HG02885 (cell line): Measurements from ENCODE around the gene OR4F17.
"Not testable (repeated sequence)": the region's sequence is repeated elsewhere in the genome, so short reads cannot be mapped to it uniquely, and the experiment has no call there.

ENCODE experiments used
- ATAC-seq: cut with Tn5 transposase; IDR thresholded peaks from one replicate; pipeline ENCODE4 v1.9.1; 2021; ENCODE audit warnings: mild to moderate bottlenecking; ENCODE audit not compliant: unreplicated experiment, poor library complexity

Gene OR4F17, protein sequence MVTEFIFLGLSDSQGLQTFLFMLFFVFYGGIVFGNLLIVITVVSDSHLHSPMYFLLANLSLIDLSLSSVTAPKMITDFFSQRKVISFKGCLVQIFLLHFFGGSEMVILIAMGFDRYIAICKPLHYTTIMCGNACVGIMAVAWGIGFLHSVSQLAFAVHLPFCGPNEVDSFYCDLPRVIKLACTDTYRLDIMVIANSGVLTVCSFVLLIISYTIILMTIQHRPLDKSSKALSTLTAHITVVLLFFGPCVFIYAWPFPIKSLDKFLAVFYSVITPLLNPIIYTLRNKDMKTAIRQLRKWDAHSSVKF

DNA sequence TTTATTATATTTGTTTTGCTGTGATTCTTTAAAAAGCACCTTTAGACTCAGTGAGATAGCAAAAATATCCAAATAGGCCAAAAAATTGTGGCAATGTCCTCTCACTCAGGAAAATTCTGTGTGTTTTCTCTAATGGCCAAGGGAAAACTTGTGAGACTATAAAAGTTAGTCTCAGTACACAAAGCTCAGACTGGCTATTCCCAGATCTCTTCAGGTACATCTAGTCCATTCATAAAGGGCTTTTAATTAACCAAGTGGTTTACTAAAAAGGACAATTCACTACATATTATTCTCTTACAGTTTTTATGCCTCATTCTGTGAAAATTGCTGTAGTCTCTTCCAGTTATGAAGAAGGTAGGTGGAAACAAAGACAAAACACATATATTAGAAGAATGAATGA is at the start of gene OR4F17:
Gene OR4F17 (plus strand): TSS at position 301 of the 400 bp plus-strand sequence. CDS start 3,575 bp downstream, outside the sequence.
- not testable (repeated sequence) for ATAC-seq

DNA sequence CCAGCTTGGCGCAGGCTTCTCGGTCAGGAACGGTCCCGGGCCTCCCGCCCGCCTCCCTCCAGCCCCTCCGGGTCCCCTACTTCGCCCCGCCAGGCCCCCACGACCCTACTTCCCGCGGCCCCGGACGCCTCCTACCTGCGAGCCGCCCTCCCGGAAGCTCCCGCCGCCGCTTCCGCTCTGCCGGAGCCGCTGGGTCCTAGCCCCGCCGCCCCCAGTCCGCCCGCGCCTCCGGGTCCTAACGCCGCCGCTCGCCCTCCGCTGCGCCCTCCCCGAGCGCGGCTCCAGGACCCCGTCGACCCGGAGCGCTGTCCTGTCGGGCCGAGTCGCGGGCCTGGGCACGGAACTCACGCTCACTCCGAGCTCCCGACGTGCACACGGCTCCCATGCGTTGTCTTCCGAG is 36.1 kb upstream of the OR4F17 start:
- ATAC-seq = not testable (repeated sequence)

DNA sequence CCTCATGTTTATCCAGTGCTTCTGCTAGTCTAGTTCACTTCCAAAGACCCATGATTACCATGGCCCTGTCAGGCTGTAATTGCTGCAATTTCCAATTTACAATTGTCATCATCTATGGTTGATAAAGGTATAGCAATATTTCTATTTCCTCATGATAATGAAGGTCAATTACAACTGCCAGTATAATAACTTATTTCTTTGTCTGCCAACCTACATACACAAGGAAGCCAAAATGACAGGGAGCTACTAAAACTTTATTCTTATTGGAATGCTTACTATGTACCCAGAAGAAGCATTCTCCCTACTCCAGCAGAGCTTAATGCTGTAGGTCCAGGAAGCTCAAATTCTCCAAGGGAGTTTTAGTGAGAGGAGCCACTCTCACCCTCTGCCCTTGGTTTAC is 24.0 kb upstream of the OR4F17 start:
- not testable (repeated sequence) for ATAC-seq

DNA sequence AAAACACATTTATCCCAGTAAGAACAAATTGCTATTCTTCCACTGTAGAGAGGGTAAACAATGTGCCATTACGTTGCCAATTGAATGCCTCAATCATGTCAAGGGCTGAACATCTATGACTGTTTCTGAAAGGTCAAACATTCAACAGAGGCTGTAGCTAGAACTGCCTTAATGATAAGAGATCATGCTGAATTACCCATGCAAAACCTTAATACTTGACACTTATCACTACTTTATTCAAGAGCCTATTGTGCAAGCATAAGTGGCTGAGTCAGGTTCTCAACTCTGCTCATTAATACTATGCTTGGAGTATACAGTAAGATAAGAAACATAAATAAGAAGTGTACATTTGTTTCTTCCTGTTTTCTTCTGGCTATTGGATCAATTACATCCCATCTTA is 23.3 kb upstream of the OR4F17 start:
- ATAC-seq = not testable (repeated sequence)

DNA sequence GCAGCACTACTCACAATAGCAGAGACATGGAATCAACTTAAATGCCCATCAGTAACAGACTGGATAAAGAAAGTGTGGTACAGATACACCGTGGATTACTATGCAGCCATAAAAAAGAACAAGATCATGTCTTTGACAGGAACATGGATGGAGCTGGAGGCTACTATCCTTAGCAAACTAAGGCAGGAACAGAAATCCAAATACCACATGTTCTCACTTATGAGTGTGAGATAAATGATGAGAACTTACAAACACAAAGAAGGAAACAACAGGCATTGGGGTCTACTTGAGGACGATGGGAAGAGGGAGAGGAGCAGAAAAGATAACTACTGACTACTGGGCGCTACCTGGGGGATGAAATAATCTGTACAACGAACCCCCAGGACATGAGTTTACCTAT is 16.2 kb upstream of the OR4F17 start:
- not testable (repeated sequence) for ATAC-seq

DNA sequence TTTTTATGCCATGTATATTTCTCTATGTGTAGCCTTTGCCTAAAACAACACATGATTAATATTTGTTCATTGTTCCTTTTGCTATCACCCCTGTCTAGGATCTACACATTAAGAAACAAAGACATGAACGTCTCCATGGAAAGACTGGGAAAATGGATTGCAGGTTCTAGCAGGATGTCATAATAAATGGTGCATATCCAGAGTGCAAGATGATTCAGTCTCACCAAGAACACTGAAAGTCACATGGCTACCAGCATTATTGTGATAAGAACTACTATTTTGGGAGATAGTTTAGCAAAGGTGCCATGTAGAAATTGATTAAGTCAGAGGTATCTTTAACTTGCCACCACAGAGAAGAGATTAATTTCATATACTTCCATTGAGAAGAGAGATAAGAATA is 12.1 kb upstream of the OR4F17 start:
- ATAC-seq = not testable (repeated sequence)

DNA sequence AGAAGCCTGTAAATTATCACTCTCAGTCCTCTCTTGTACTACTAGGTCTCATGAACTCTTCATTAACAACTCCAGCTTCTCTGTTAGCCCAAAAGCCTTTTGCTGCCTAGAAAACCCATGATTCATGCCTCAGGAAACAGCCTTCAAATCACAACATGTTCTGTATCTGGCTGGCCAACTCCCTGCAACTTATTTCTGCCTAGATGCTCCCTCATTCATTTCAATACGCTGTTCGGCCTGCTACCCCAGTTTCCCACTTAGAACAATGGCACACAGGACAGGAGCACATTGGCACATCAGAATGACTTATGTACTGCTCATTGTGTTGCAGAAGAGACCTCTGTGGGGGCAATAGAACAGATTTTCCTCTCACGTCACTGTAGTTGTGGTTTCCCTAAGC is 9.3 kb upstream of the OR4F17 start:
- not testable (repeated sequence) for ATAC-seq

DNA sequence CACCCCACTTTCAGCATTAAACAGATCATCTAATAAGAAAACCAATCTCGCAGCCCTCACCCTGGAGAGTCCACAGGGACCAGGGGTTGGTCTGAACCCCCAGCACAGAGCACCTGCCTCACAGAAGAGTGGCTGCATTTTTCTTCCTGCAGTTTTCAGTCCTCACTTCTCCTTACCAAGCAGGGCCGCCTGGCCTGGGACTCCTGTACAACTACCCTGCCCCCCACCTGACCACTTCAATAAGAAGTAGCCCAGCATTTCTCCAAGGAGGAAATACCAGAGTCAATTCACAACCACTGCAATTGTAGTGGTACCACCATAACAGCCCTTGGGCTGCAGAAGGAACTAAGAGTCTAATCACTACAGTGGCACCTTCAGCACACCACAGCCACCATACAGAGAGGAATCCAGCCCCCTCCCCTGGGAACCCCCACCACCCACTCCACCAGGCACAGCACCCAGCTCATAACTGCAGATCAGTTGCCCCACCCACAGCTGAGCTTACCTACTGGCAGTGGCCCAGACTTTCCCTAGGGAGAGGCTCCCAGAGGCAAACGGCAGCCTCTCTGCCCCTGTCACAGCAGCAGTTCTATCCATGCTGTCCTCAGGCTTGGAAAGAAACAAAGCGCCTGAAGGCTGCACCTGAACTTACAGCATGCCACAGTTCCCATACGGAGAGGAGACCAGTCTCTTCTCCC is 13.7 kb downstream of the OR4F17 start:
- ATAC-seq = not testable (repeated sequence)
